Neutrophil (primary cell): Measurements from ENCODE around the gene RAB1A.
A peak's percentile ranks its signal among the peaks of the same experiment; 100 is the strongest.

Source experiments
- H3K27ac ChIP-seq: fragments of 200-600 bp; sonication (generic); 2 replicates; pipeline ENCODE4 v1.5.1; 2016; ENCODE audit warnings: mild to moderate bottlenecking, moderate library complexity
- H3K27me3 ChIP-seq: fragments of 200-600 bp; sonication (generic); 2 replicates; pipeline ENCODE4 v1.6.0; 2016; ENCODE audit warnings: mild to moderate bottlenecking
- H3K36me3 ChIP-seq: fragments of 200-600 bp; sonication (generic); 2 replicates; pipeline ENCODE4 v1.5.1; 2017
- H3K4me1 ChIP-seq, 2 experiments: fragments of 200-600 bp in 1 of 2; sonication (generic) in 1 of 2; 1 replicate in 1 of 2; 2 replicates in 1 of 2; pipeline versions ENCODE4 v1.5.1 to v1.6.1; 2013 to 2016; ENCODE audit warnings: low read depth in 1 of 2, low read length in 1 of 2, mild to moderate bottlenecking in 1 of 2, moderate library complexity in 1 of 2; ENCODE audit not compliant: control insufficient read depth in 1 of 2, insufficient read depth in 1 of 2
- H3K4me3 ChIP-seq, 2 experiments: fragments of 200-600 bp in 1 of 2; sonication (generic) in 1 of 2; 1 replicate in 1 of 2; 2 replicates in 1 of 2; pipeline ENCODE4 v1.5.1; 2013 to 2016; ENCODE audit warnings: low read depth in 1 of 2, low read length in 1 of 2, mild to moderate bottlenecking in 1 of 2, moderate library complexity in 1 of 2
- H3K9me3 ChIP-seq: fragments of 200-600 bp; sonication (generic); 2 replicates; pipeline ENCODE4 v1.5.1; 2016
- TF ChIP-seq, protein P1 (sequence below): fragments of 200-600 bp; sonication (generic); IDR thresholded peaks from 2 replicates; pipeline ENCODE4 v1.5.1; 2016; ENCODE audit warnings: antibody characterized with exemption

RAB1A gene

GRCh38 chr2:65070856-65071255 is 59.0 kb downstream of the RAB1A start:
- H3K27ac ChIP-seq = peak overlapping the region; percentile 13
- TF ChIP-seq, protein P1, sequence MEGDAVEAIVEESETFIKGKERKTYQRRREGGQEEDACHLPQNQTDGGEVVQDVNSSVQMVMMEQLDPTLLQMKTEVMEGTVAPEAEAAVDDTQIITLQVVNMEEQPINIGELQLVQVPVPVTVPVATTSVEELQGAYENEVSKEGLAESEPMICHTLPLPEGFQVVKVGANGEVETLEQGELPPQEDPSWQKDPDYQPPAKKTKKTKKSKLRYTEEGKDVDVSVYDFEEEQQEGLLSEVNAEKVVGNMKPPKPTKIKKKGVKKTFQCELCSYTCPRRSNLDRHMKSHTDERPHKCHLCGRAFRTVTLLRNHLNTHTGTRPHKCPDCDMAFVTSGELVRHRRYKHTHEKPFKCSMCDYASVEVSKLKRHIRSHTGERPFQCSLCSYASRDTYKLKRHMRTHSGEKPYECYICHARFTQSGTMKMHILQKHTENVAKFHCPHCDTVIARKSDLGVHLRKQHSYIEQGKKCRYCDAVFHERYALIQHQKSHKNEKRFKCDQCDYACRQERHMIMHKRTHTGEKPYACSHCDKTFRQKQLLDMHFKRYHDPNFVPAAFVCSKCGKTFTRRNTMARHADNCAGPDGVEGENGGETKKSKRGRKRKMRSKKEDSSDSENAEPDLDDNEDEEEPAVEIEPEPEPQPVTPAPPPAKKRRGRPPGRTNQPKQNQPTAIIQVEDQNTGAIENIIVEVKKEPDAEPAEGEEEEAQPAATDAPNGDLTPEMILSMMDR = no peak

GRCh38 chr2:65070172-65070830 is 59.6 kb downstream of the RAB1A start:
- Histone ChIP-seq H3K36me3 (peaks cover 47% of the 10 kb centered on the region), H3K4me1 (peaks cover 16 to 18% of the 10 kb centered on the region in 2 experiments), H3K4me3 (no peak overlapping the region), H3K9me3 (no peaks in the 10 kb centered on the region), H3K27me3 (no peaks in the 10 kb centered on the region), H3K27ac (no peak overlapping the region)
- TF ChIP-seq, protein P1 = no peak

More at GRCh38 chr2:65070856-65071255, 59.0 kb downstream of the RAB1A start:
- no peaks in the 10 kb centered on the region for H3K9me3 ChIP-seq
- no peaks in the 10 kb centered on the region for H3K27me3 ChIP-seq
- peaks cover 11 to 13% of the 10 kb centered on the region in 2 experiments for H3K4me1 ChIP-seq
- peaks cover 47% of the 10 kb centered on the region for H3K36me3 ChIP-seq
- no peak overlapping the region for H3K4me3 ChIP-seq

GRCh38 chr2:65069439-65069824 is 60.5 kb downstream of the RAB1A start:
- H3K27me3 ChIP-seq = no peaks in the 10 kb centered on the region
- TF ChIP-seq, protein P1 = no peak
- peaks cover 25 to 27% of the 10 kb centered on the region in 2 experiments for H3K4me1 ChIP-seq
- H3K36me3 ChIP-seq = peaks cover 42% of the 10 kb centered on the region
- H3K4me3 ChIP-seq = no peak overlapping the region
- no peaks in the 10 kb centered on the region for H3K9me3 ChIP-seq
- H3K27ac ChIP-seq = peak overlapping the region; percentile 44

GRCh38 chr2:65067806-65068553 is 61.9 kb downstream of the RAB1A start:
- H3K27ac ChIP-seq = no peak overlapping the region
- TF ChIP-seq, protein P1 = no peak
- no peaks in the 10 kb centered on the region for H3K27me3 ChIP-seq
- H3K4me3 ChIP-seq = no peak overlapping the region
- H3K9me3 ChIP-seq = no peaks in the 10 kb centered on the region
- peaks cover 32 to 34% of the 10 kb centered on the region in 2 experiments for H3K4me1 ChIP-seq
- peaks cover 28% of the 10 kb centered on the region for H3K36me3 ChIP-seq

DNA sequence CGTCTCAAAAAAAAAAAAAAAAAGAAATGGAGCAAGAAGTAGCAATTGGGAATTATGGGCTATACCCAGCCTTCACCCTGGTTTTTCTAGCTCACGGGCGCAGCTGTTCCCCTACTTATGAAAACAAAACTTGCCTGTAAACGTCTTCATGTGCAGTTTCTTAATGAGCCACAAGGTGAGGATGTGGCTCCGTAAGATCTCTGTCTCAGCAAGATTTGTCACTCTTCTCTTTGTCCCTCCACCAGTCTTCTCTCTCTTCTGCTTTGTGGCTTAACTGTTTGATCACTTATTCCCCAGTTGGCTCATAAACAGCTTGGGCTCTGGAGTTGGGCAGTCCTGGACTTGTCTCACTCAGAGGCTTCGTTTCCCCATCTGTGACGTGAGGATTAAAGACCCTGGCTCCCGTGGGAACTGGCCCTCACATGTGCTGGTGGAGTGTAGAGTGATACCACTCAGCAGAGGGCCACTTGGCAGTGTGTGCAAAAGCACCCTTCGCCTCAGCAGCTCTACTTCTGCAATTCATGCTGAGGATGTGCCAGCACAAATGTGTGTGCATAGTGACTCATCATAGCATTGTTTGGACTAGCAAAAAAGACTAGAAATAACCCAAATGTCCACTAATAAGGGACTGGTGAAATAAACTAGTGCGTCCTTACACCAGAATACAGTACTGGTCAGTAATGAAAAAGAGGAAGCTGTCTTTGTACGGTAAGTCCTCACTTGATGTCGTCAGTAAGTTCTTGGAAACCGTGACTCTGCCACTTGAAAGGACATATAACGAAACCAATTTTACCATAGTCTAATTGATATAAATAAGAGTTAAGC is 65.0 kb downstream of the RAB1A start:
- Histone ChIP-seq H3K9me3 (no peaks in the 10 kb centered on the region), H3K27ac (peak overlapping the region; percentile 93), H3K4me1 (peaks cover 32 to 34% of the 10 kb centered on the region in 2 experiments), H3K4me3 (peak overlapping the region; percentile 35 to 47), H3K27me3 (no peaks in the 10 kb centered on the region), H3K36me3 (no peaks in the 10 kb centered on the region)
- TF ChIP-seq, protein P1 = peak; percentile 62
